H1 (cell line): Measurements from ENCODE around the gene STIMATE. TPM values are rescaled to one million over a fixed set of nuclear protein-coding genes. Genes with fewer than 3 reads are reported as not detected.

ENCODE experiments used
- CTCF ChIA-PET: fragments of 300-600 bp; sonication (Branson Sonifier 250); formaldehyde crosslinking; loops from one replicate; lab custom pipeline; 2021; ENCODE audit not compliant: partially characterized antibody; lab: Charles Lee
- POLR2A ChIA-PET: fragments of 300-600 bp; sonication (Branson Sonifier 250); formaldehyde crosslinking; loops from one replicate; lab custom pipeline; 2021; ENCODE audit warnings: inconsistent platforms; ENCODE audit not compliant: partially characterized antibody; lab: Charles Lee
- DNase-seq, 2 experiments: peaks; one replicate each; pipeline versions ENCODE4 v3.0.0 to v3.0.0-alpha.2; 2010 to 2022; ENCODE audit warnings: low spot score in 2 of 2, low read depth in 1 of 2, mixed read lengths in 1 of 2
- FAIRE-seq: peaks from 2 replicates; lab custom pipeline; 2011; peaks lifted over from hg19 to GRCh38; lab: Jason Lieb, UNC
- H2AFZ ChIP-seq: 2 replicates; pipeline ENCODE4 v1.8.1; 2012; ENCODE audit warnings: low read length, inconsistent platforms
- H2AK5ac ChIP-seq: 2 replicates; pipeline ENCODE4 v1.6.1; 2013; ENCODE audit warnings: low read depth, low read length
- H2BK120ac ChIP-seq: replicated peaks from 2 replicates; pipeline ENCODE3; 2013; ENCODE audit warnings: low read depth, low read length, inconsistent platforms
- H2BK12ac ChIP-seq: 2 replicates; pipeline ENCODE4 v1.6.1; 2013; ENCODE audit warnings: low read depth, low read length
- H2BK15ac ChIP-seq: 2 replicates; pipeline ENCODE4 v1.6.1; 2013; ENCODE audit warnings: low read length
- H2BK20ac ChIP-seq: 2 replicates; pipeline ENCODE4 v1.6.1; 2013; ENCODE audit warnings: low read length
- H2BK5ac ChIP-seq: 2 replicates; pipeline ENCODE4 v1.6.1; 2013; ENCODE audit warnings: low read depth, low read length
- H3K14ac ChIP-seq: 2 replicates; pipeline ENCODE4 v1.6.1; 2013; ENCODE audit warnings: inconsistent platforms; ENCODE audit not compliant: insufficient read length
- H3K18ac ChIP-seq: 2 replicates; pipeline ENCODE4 v1.6.1; 2013; ENCODE audit warnings: low read length; ENCODE audit errors: extremely low read depth
- H3K23ac ChIP-seq: 2 replicates; pipeline ENCODE4 v1.6.1; 2013; ENCODE audit warnings: inconsistent platforms; ENCODE audit not compliant: insufficient read length
- H3K23me2 ChIP-seq: 2 replicates; pipeline ENCODE4 v1.6.1; 2013; ENCODE audit warnings: low read depth, low read length
- H3K27ac ChIP-seq: 2 replicates; pipeline ENCODE4 v1.6.1; 2011; ENCODE audit warnings: low read depth, low read length, inconsistent platforms
- H3K27me3 ChIP-seq, 4 experiments: replicated peaks in 1 of 4; 1 replicate in 1 of 4; 2 replicates in 3 of 4; pipeline versions ENCODE4 v1.6.1 to v1.8.1; 2011 to 2013; ENCODE audit warnings: low read length in 3 of 4, mild to moderate bottlenecking in 3 of 4, inconsistent platforms in 2 of 4, mixed read lengths in 2 of 4, moderate library complexity in 1 of 4; ENCODE audit not compliant: control insufficient read depth in 3 of 4, insufficient read depth in 3 of 4; ENCODE audit errors: extremely low read depth in 1 of 4
- H3K36me3 ChIP-seq, 4 experiments: 2 replicates each; pipeline versions ENCODE4 v1.6.1 to v1.8.1; 2011 to 2013; ENCODE audit warnings: mild to moderate bottlenecking in 4 of 4, low read length in 3 of 4, moderate library complexity in 2 of 4, control low read depth in 1 of 4, inconsistent platforms in 1 of 4; ENCODE audit not compliant: insufficient read depth in 4 of 4, control insufficient read depth in 2 of 4
- H3K4ac ChIP-seq: replicated peaks from 2 replicates; pipeline ENCODE3; 2013; ENCODE audit warnings: low read length, low read depth, mixed read lengths, inconsistent platforms; ENCODE audit not compliant: insufficient read length
- H3K4me1 ChIP-seq, 4 experiments: replicated peaks in 1 of 4; 1 replicate in 1 of 4; 2 replicates in 3 of 4; pipeline versions ENCODE4 v1.6.1 to v1.8.1; 2011 to 2013; ENCODE audit warnings: low read length in 3 of 4, inconsistent platforms in 2 of 4, mixed read lengths in 1 of 4; ENCODE audit not compliant: insufficient read depth in 4 of 4, control insufficient read depth in 3 of 4
- H3K4me2 ChIP-seq, 2 experiments: 2 replicates each; pipeline versions ENCODE4 v1.6.1 to v1.8.1; 2011 to 2013; ENCODE audit warnings: low read depth in 2 of 2, low read length in 2 of 2, control low read depth in 1 of 2, inconsistent platforms in 1 of 2, mild to moderate bottlenecking in 1 of 2; ENCODE audit not compliant: insufficient read depth in 1 of 2
- H3K4me3 ChIP-seq, 4 experiments: fragments of 200-600, 300-600 bp in 1 of 4; sonication (generic), shearing (Covaris generic), sonication (Bioruptor Twin) in 1 of 4; 2 replicates each; pipeline versions ENCODE4 v1.5.1 to v1.8.1; 2011 to 2016; ENCODE audit warnings: low read length in 4 of 4, low read depth in 3 of 4, control low read depth in 2 of 4, inconsistent platforms in 2 of 4, mild to moderate bottlenecking in 2 of 4, mixed read lengths in 1 of 4, moderate library complexity in 1 of 4; ENCODE audit not compliant: insufficient read depth in 2 of 4; ENCODE audit errors: extremely low read depth in 1 of 4
- H3K56ac ChIP-seq: replicated peaks from 2 replicates; pipeline ENCODE3; 2013; ENCODE audit warnings: low read depth, mild to moderate bottlenecking, mixed read lengths, low read length, inconsistent platforms; ENCODE audit not compliant: insufficient read length
- H3K79me1 ChIP-seq: 2 replicates; pipeline ENCODE4 v1.6.1; 2013; ENCODE audit warnings: low read depth, low read length, control low read depth
- H3K79me2 ChIP-seq, 2 experiments: 2 replicates each; pipeline versions ENCODE4 v1.6.1 to v1.8.1; 2012 to 2013; ENCODE audit warnings: low read length in 2 of 2, mild to moderate bottlenecking in 2 of 2, inconsistent platforms in 1 of 2; ENCODE audit not compliant: insufficient read depth in 2 of 2, control insufficient read depth in 1 of 2
- H3K9ac ChIP-seq, 4 experiments: replicated peaks in 1 of 4; 1 replicate in 1 of 4; 2 replicates in 3 of 4; pipeline versions ENCODE4 v1.6.1 to v1.8.1; 2011 to 2013; ENCODE audit warnings: low read depth in 3 of 4, low read length in 3 of 4, control low read depth in 2 of 4, mild to moderate bottlenecking in 2 of 4, moderate library complexity in 2 of 4, inconsistent platforms in 1 of 4; ENCODE audit errors: extremely low read depth in 1 of 4
- H3K9me3 ChIP-seq, 2 experiments: 2 replicates each; pipeline versions ENCODE4 v1.6.1 to v1.8.1; 2012 to 2013; ENCODE audit warnings: mild to moderate bottlenecking in 2 of 2, moderate library complexity in 2 of 2, control low read depth in 1 of 2, inconsistent platforms in 1 of 2, low read depth in 1 of 2, low read length in 1 of 2, mixed read lengths in 1 of 2; ENCODE audit not compliant: insufficient read depth in 2 of 2
- H4K20me1 ChIP-seq, 2 experiments: replicated peaks in 1 of 2; 2 replicates each; pipeline versions ENCODE3 to v1.8.1; 2011 to 2013; ENCODE audit warnings: inconsistent platforms in 2 of 2, low read length in 2 of 2, mild to moderate bottlenecking in 1 of 2; ENCODE audit not compliant: insufficient read depth in 2 of 2, control insufficient read depth in 1 of 2
- H4K5ac ChIP-seq: 2 replicates; pipeline ENCODE4 v1.6.1; 2013; ENCODE audit warnings: low read length, low read depth, mixed read lengths, inconsistent platforms; ENCODE audit not compliant: insufficient read length
- H4K8ac ChIP-seq: 2 replicates; pipeline ENCODE4 v1.8.0; 2013; ENCODE audit warnings: mild to moderate bottlenecking, moderate library complexity, low read length, inconsistent platforms; ENCODE audit not compliant: insufficient read depth; ENCODE audit errors: extremely low read depth
- H4K91ac ChIP-seq: replicated peaks from 2 replicates; pipeline ENCODE3; 2013; ENCODE audit warnings: low read length, mixed read lengths, inconsistent platforms; ENCODE audit not compliant: insufficient read length
- ATF2 ChIP-seq: IDR thresholded peaks from 2 replicates; pipeline ENCODE4 v1.6.1; 2012; ENCODE audit warnings: low read length, inconsistent platforms
- PHF8 ChIP-seq: fragments of 200-600 bp; sonication (generic); conservative IDR thresholded peaks from 2 replicates; pipeline ENCODE4 v1.7.1; 2012; ENCODE audit warnings: low read depth, mild to moderate bottlenecking, inconsistent platforms, low read length, moderate library complexity
- POLR2AphosphoS5 ChIP-seq: IDR thresholded peaks from 2 replicates; pipeline ENCODE4 v1.6.1; 2011; ENCODE audit warnings: low read depth, low read length
- YY1 ChIP-seq: IDR thresholded peaks from 2 replicates; pipeline ENCODE4 v1.6.1; 2011; ENCODE audit warnings: low read depth, mild to moderate bottlenecking, low read length
- ZNF274 ChIP-seq: IDR thresholded peaks from 2 replicates; pipeline ENCODE4 v1.7.0; 2012; ENCODE audit warnings: low read length, borderline replicate concordance; ENCODE audit errors: extremely low read depth
- WGBS, 2 experiments: shearing (Covaris generic) in 1 of 2; methylation state at CpG; one replicate each; pipeline versions ENCODE4 v1.1.6 to v1.1.7; 2013 to 2015; ENCODE audit warnings: low lambda C conversion rate in 2 of 2, mixed read lengths in 2 of 2, inconsistent platforms in 1 of 2, low coverage in 1 of 2, missing lambda C conversion rate in 1 of 2; ENCODE audit not compliant: insufficient replicate concordance in 2 of 2, insufficient coverage in 1 of 2, insufficient read length in 1 of 2; ENCODE audit errors: extremely low coverage in 1 of 2, missing lambda C conversion rate in 1 of 2; 5-methylcytosine and 5-hydroxymethylcytosine counted together
- polyA plus RNA-seq, 7 experiments: library from polyadenylated mRNA; depleted of rRNA in 3 of 7; stranded (reverse) in 5 of 7; unstranded in 2 of 7; fragments of >200 nt in 5 of 7; fragments of 200-250 nt in 2 of 7; gene quantifications; 1 replicate in 5 of 7; 2 replicates in 1 of 7; 4 replicates in 1 of 7; pipeline versions ENCODE4 v1.2.1 to v1.2.3, GENCODE V29; 2011 to 2013; ENCODE audit warnings: missing spikeins in 2 of 7, mixed read lengths in 2 of 7
- total RNA-seq: library from RNA; stranded (reverse); fragmentation: NEBNext Ultra II Directional; extraction: Animal tissue kit (Norgen Biotek cat#: 25700); gene quantifications from 2 replicates; pipeline ENCODE4 v1.2.1, GENCODE V29; 2021

Gene STIMATE
- total and polyA plus RNA-seq, 2 of the 8 experiments (the other 6 are each of a cell fraction or from before 2014, with no cell fraction given), result 17.5 to 22.1 TPM

- H3K79me2 ChIP-seq, result peaks cover 0 to 33% of the 10 kb centered on the region in 2 experiments; a peak in 2 of 4 replicates
- H4K91ac ChIP-seq, result no peak overlapping the region
- peaks cover 2% of the 10 kb centered on the region; the same call in 1 of the 2 replicates for H3K79me1 ChIP-seq
- H3K4ac ChIP-seq, result no peak overlapping the region
- H3K14ac ChIP-seq, result no peak overlapping the region
- H3K9me3 ChIP-seq, result no peaks in the 10 kb centered on the region
- no peak overlapping the region for H3K4me3 ChIP-seq
- H3K27me3 ChIP-seq, result no peaks in the 10 kb centered on the region
- no peak overlapping the region for H2AK5ac ChIP-seq
- no peaks in the 10 kb centered on the region for H3K23me2 ChIP-seq
- no peak overlapping the region for H2BK15ac ChIP-seq
- POLR2A ChIA-PET, result no interaction called here
- H2BK5ac ChIP-seq, result no peak overlapping the region
- H3K36me3 ChIP-seq, result 0 out of 8 replicates have a peak, but pooled peaks cover 0 to 2% (median 0%) of the 10 kb centered on the region in 4 experiments
- 93% methylated on average over 5 of the region's 5 CpGs; no CpG with 5 or more reads in 1 of the 2 experiments for WGBS, 2 experiments
- DNase-seq (no peak), FAIRE-seq (no peak)
- no peak overlapping the region for H3K27ac ChIP-seq
- H3K4me2 ChIP-seq, result no peak overlapping the region
- no peak overlapping the region for H3K56ac ChIP-seq
- H2BK20ac ChIP-seq, result no peak overlapping the region
- H3K4me1 ChIP-seq, result peaks cover 0 to 3% (median 0%) of the 10 kb centered on the region in 4 experiments; a peak in 1 of 7 replicates
- no peak overlapping the region for H3K9ac ChIP-seq
- CTCF ChIA-PET, result interaction anchor here (1.1 to 3.0 kb wide), 2 partner anchors 12 to 39 kb away, joined by 3 to 20 read pairs; no protein-coding TSS in a partner anchor
- no peak overlapping the region for H3K18ac ChIP-seq
- H4K20me1 ChIP-seq, result peaks cover 1 to 9% of the 10 kb centered on the region in 2 experiments
- no peak overlapping the region for H2AFZ ChIP-seq
- no peak overlapping the region for H4K5ac ChIP-seq
- H4K8ac ChIP-seq, result no peak overlapping the region
- TF ChIP-seq ZNF274 (no peak), POLR2AphosphoS5 (no peak), ATF2 (no peak), YY1 (no peak), PHF8 (no peak)
- no peak overlapping the region for H3K23ac ChIP-seq
- H2BK120ac ChIP-seq, result no peak overlapping the region
- H2BK12ac ChIP-seq, result no peak overlapping the region
Observed at GRCh38 chr3:52890735-52891134, 6.6 kb downstream of the STIMATE start.
